Measurements from ENCODE around the gene FBXL16.

DNA sequence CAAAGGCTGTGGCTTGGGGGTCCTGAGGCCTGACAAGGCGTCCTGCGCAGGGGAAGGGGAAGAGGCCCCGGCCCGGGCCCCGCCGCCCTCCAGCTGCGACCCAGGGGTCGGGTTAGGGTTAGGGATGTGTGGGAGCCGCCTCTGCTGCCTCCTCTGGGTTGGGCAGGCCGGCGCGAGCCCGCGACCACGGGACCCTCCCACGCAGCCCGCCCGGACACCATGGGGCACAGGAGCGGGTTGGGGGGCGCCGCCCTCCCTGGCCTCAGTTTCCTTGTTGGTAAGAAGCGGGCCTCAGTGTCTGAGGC is 34.8 kb upstream of the FBXL16 start:
- TF ChIP-seq POLR2AphosphoS5 (IDR thresholded peaks at IDR 0.05; ENCODE audit: low read depth, low read length): no peak
- TF ChIP-seq POLR2A (IDR thresholded peaks at IDR 0.05; ENCODE audit: low read depth, low read length): no peak
- TF ChIP-seq TAF1 (IDR thresholded peaks at IDR 0.05; ENCODE audit: borderline replicate concordance, low read depth, low read length): no peak
